OCI-LY7 (cell line): ENCODE results near the gene SDR39U1. TPM values are rescaled to one million over a fixed set of nuclear protein-coding genes. Genes with fewer than 3 reads are reported as not detected.

Experiments used
- BruUV-seq: library from RNA; stranded (reverse); fragments of 400-500 nt; replicated peaks from 2 replicates; lab custom pipeline; 2021; lab: Mats Ljungman, UMichigan
- CTCF ChIA-PET: fragments of 300-600 bp; sonication (Branson Sonifier 250); formaldehyde crosslinking; loops from one replicate; lab custom pipeline; 2022; ENCODE audit warnings: antibody characterized with exemption; ENCODE audit not compliant: unreplicated experiment; lab: Charles Lee
- POLR2A ChIA-PET: fragments of 300-600 bp; sonication (Branson Sonifier 250); formaldehyde crosslinking; loops from one replicate; lab custom pipeline; 2022; ENCODE audit warnings: antibody characterized with exemption; lab: Charles Lee
- DNase-seq: peaks from one replicate; pipeline ENCODE4 v3.0.0-alpha.2; 2015; ENCODE audit warnings: low spot score
- H2AFZ ChIP-seq: fragments of 200-600 bp; sonication (generic), shearing (Covaris generic); 2 replicates; pipeline ENCODE4 v1.6.1; 2014; ENCODE audit warnings: mild to moderate bottlenecking, antibody characterized with exemption, low read length, moderate library complexity
- H3K27ac ChIP-seq: fragments of 200-600 bp; sonication (generic); 2 replicates; pipeline ENCODE4 v1.5.1; 2014; ENCODE audit warnings: mixed run types, low read depth, mild to moderate bottlenecking, moderate library complexity, low read length, inconsistent platforms; ENCODE audit not compliant: poor library complexity, severe bottlenecking
- H3K36me3 ChIP-seq: fragments of 200-600 bp; sonication (generic); 2 replicates; pipeline ENCODE4 v1.6.1; 2014; ENCODE audit warnings: mild to moderate bottlenecking, antibody characterized with exemption, low read length, moderate library complexity, mixed read lengths; ENCODE audit not compliant: insufficient read depth
- H3K4me1 ChIP-seq: fragments of 200-600 bp; sonication (generic); 2 replicates; pipeline ENCODE4 v1.5.1; 2014; ENCODE audit warnings: mild to moderate bottlenecking, low read length; ENCODE audit not compliant: insufficient read depth, poor library complexity, severe bottlenecking
- H3K4me2 ChIP-seq: fragments of 200-600 bp; sonication (generic); 2 replicates; pipeline ENCODE4 v1.6.1; 2014; ENCODE audit warnings: mild to moderate bottlenecking, low read length
- H3K4me3 ChIP-seq: fragments of 200-600 bp; sonication (generic); 2 replicates; pipeline ENCODE4 v1.5.1; 2014; ENCODE audit warnings: mild to moderate bottlenecking, low read depth, low read length; ENCODE audit not compliant: poor library complexity, severe bottlenecking
- H3K79me2 ChIP-seq: fragments of 200-600 bp; sonication (generic); 2 replicates; pipeline ENCODE4 v1.6.1; 2016; ENCODE audit warnings: low read depth, mild to moderate bottlenecking, low read length, moderate library complexity, mixed read lengths; ENCODE audit not compliant: insufficient read depth
- H3K9me2 ChIP-seq: fragments of 200-600 bp; sonication (generic); 2 replicates; pipeline ENCODE4 v1.6.1; 2016; ENCODE audit warnings: mild to moderate bottlenecking, low read length, mixed read lengths; ENCODE audit not compliant: insufficient read depth
- H3K9me3 ChIP-seq: fragments of 200-600 bp; sonication (generic); 2 replicates; pipeline ENCODE4 v1.6.1; 2014; ENCODE audit warnings: mild to moderate bottlenecking, mixed run types, low read length, mixed read lengths
- H4K20me1 ChIP-seq: fragments of 200-600 bp; sonication (generic); 2 replicates; pipeline ENCODE4 v1.6.1; 2014; ENCODE audit warnings: mild to moderate bottlenecking, antibody characterized with exemption, low read length, moderate library complexity, mixed read lengths; ENCODE audit not compliant: insufficient read depth
- CTCF ChIP-seq: fragments of 200-600 bp; sonication (generic); conservative IDR thresholded peaks from 2 replicates; pipeline ENCODE4 v1.5.1; 2014; ENCODE audit warnings: mild to moderate bottlenecking, antibody characterized with exemption, low read length, moderate library complexity, mixed read lengths
- EZH2phosphoT487 ChIP-seq: fragments of 200-600 bp; sonication (generic); IDR thresholded peaks from 2 replicates; pipeline ENCODE4 v1.6.1; 2018; ENCODE audit warnings: low read depth, borderline replicate concordance, mild to moderate bottlenecking, mixed run types, antibody characterized with exemption, low read length, moderate library complexity, mixed read lengths
- intact Hi-C: fragments of 100-400 bp; cut with micrococcal nuclease; formaldehyde crosslinking; loops from one replicate; pipeline ENCODE4 v1.10.0; 2022; ENCODE audit not compliant: unreplicated experiment
- total RNA-seq, 2 experiments: library from RNA; depleted of rRNA in 1 of 2; stranded (reverse); fragments of >200 nt in 1 of 2; shearing (Covaris generic) in 1 of 2; gene quantifications; 2 replicates each; pipeline ENCODE4 v1.2.3, GENCODE V29; 2014 to 2022

The SDR39U1 gene
- total RNA-seq, 2 experiments from 2014 or later, result 51.4 to 103 TPM

DNA sequence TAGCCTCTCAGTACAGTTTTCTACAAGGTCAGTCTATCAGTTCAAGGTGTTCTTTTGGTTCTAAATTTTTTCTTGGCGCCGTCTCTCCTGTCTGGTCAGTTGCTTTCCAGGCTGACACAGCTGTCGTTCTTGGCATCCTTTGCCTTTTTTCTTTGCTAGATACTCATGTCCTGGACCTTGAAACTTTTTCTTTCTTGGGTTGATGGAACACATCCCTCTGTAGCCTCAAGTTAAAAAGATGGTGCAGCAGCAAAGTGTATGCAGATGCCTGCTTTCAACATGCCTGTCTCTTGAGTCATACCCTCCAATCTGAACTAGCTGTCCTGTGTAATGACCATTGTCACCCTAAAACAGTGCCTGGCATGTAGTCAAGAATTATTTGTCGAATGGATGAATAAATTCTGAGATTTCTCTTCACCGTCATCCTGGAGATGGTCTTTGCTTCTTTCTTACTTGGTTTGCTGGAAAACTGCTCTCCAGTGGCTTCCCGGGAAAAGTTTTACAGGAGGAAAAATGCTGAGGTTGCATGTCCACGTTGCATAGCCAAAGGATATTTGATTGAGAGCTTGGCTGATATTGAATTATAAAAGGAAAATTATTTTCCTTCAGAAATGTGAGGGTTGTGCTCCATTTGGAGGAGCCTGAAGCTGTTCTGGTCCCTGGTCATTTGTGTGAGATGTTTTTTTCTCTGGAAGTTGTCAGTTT, 39.1 kb downstream of the SDR39U1 start:
- Histone ChIP-seq H3K9me2 (no peaks in the 10 kb centered on the region), H3K27ac (no peak overlapping the region), H3K9me3 (no peaks in the 10 kb centered on the region), H4K20me1 (no peaks in the 10 kb centered on the region), H3K4me1 (no peaks in the 10 kb centered on the region), H3K4me2 (no peak overlapping the region), H3K4me3 (no peak overlapping the region), H3K79me2 (no peaks in the 10 kb centered on the region), H3K36me3 (no peaks in the 10 kb centered on the region), H2AFZ (no peak overlapping the region)
- ChIA-PET POLR2A (no interaction called here), CTCF (no interaction called here)
- BruUV-seq, result no TSS peak
- intact Hi-C loops, result no loop called here
- DNase-seq, result no peak
- TF ChIP-seq CTCF (no peak), EZH2phosphoT487 (no peak)

DNA sequence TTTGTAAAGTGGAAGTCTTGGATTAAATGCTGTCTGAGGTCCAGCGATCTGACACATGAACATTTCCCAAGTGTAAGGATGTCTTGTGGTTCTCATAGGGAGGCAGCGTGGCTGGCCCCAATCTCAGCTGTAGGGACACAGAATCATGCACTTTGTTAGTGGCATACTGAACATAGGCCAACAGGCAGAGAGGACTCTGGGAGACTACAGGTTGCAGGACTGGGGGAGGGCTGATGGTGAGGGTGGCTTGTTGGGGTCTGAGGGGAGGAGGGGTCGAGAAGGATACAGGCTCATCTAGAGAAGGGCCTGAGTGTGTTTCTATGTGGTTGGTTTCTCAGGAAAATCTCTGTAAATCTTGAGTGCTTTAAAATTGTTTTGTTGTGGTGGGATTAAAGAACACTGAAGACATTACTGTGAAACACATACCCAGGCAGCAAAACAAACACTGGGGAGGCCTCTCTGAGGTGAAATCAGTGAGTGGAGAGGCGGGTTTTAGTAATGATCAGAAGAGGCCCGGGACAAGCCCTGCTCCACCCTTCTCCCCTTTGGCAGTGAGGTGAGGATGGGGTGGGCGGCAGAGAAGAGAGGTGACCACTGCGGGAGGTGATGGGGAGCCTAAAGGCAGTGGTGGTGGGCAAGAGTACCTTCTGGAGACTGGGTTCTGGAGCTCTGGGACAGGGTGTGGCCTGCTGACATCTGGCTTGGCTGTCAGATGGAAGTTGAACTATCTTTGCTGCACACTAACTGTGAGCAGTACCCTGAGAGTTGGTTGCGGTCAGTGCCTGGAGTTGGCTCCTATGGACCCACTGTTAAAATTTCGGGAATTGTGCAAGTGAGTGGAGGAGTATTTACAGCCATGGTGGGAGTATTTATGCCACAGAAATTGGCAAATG, 40.5 kb downstream of the SDR39U1 start:
- Histone ChIP-seq H3K36me3 (no peaks in the 10 kb centered on the region), H3K9me3 (no peaks in the 10 kb centered on the region), H3K4me3 (no peak overlapping the region), H3K79me2 (no peaks in the 10 kb centered on the region), H4K20me1 (no peaks in the 10 kb centered on the region), H3K9me2 (no peaks in the 10 kb centered on the region), H3K4me2 (no peak overlapping the region), H2AFZ (no peak overlapping the region), H3K4me1 (no peaks in the 10 kb centered on the region), H3K27ac (no peak overlapping the region)
- no TSS peak for BruUV-seq
- intact Hi-C loops, result no loop called here
- POLR2A ChIA-PET, result no interaction called here
- TF ChIP-seq EZH2phosphoT487, result no peak
- TF ChIP-seq CTCF, result no peak
- no peak for DNase-seq
- CTCF ChIA-PET, result no interaction called here
